CD4-positive, alpha-beta T cell treated with Interleukin-6 at 100 ng/mL for 8 hours (primary cell): ENCODE data around the gene RBKS.

Experiments
- DNase-seq: peaks from one replicate; pipeline ENCODE4 v3.0.0-alpha.2; 2020; ENCODE audit warnings: mixed read lengths, low spot score

Gene RBKS

GRCh38 chr2:27831279-27832050, 58.7 kb downstream of the RBKS start:
- DNase-seq = no peak

DNA sequence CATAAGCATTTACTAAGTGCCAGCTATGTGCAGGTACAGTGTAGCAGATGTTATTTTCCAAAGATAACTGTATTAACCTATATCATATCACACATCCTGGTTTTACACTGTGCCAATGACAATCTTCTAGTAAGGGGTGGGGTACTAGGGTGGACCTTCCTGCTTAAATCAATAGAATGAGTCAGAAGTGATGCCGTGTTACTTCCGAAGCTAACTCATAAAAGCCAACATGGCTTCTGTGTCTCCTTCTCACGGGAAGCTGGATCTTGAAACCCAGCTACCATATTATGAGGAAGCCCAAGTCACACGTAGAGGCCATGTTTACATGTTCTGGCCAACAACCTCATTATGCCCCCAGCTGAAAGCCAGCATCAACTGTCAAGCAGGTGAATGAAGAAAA, 59.5 kb downstream of the RBKS start:
- no peak for DNase-seq

GRCh38 chr2:27829791-27830190, 60.4 kb downstream of the RBKS start:
- DNase-seq = no peak

GRCh38 chr2:27828305-27828704, 61.9 kb downstream of the RBKS start:
- no peak for DNase-seq

DNA sequence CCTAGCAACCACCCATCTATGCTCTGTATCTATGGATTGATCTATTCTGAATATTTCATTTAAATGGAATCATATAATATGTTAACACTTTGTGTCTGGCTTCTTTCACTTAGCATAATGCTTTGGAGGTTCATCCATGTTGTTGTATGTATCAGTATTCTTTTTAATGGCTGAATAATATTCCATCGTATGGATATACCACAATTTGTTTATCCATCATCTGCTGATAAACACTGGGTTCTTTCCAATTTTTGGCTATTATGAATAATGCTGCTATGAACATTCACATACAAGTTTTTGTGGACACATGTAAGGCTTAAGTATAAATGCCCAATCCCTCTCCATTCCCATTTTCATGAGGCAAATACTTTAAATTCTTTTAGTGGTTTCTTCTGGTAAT, 65.8 kb downstream of the RBKS start:
- no peak for DNase-seq

GRCh38 chr2:27823569-27823968, 66.6 kb downstream of the RBKS start:
- DNase-seq = no peak

- DNase-seq = no peak
Measured at GRCh38 chr2:27823135-27823534, 67.1 kb downstream of the RBKS start.

GRCh38 chr2:27822049-27822448, 68.1 kb downstream of the RBKS start:
- DNase-seq = no peak

- no peak for DNase-seq
Measured at GRCh38 chr2:27815860-27816438, 74.2 kb downstream of the RBKS start.

DNA sequence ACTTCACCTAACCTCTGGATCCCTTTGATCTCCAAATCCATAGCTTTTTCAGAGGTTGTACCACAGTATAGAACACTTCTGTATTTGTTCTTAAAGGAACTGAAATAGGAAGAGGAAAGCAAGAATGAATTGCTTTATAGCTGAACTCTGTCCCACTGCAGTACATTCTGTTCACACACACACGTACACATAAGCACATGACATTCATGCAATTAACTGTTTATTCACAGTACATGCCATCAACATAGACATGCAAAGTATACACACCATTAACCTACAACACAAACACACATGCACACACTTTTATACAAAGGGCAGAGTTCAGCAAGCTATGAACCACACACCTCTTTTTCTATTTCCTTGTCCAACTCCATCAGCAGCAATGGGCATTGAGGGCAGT, 75.4 kb downstream of the RBKS start:
- DNase-seq = no peak

- DNase-seq = no peak
Measured at GRCh38 chr2:27811768-27812167, 78.4 kb downstream of the RBKS start.

DNA sequence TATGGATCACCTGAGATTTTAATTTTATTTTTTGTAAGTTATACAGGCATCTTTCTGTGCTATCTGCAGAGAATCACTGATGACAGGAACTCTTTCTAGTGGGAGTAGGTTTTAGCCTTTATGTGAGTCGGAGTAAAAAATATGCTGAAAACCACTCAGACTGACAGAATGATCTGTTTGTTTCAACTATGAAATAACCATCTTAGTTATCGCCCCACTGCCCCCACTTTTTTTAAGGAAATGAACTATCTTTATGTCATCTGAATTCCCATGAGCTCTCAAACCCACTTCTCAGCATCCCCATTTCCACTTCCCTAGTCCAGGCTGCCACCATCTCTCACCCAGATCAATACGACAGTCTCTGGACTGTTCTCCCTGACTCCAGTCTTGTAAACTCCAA, 79.7 kb downstream of the RBKS start:
- DNase-seq = no peak

DNA sequence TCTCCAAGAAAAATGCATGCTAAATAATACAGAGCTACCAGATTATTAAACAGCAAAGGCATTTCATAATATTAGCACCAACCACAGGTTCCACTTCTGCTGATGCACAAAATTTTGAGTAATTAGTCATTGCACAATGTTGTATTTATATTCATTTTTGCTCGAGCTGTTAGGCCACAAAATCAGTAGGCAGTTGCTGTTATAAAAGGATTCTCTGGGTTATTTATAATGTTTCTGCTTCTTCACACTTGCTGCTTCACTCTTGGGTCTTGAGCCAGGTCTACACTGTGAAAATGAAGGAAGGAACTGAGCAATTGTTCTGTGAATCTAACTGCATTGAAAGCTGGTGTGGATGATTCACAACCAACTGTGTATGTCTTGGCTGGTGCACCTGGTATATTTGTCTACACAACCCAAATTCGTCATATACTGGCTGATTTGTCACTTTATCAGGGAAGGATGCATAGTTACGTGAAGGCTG, 80.4 kb downstream of the RBKS start:
- no peak for DNase-seq

DNA sequence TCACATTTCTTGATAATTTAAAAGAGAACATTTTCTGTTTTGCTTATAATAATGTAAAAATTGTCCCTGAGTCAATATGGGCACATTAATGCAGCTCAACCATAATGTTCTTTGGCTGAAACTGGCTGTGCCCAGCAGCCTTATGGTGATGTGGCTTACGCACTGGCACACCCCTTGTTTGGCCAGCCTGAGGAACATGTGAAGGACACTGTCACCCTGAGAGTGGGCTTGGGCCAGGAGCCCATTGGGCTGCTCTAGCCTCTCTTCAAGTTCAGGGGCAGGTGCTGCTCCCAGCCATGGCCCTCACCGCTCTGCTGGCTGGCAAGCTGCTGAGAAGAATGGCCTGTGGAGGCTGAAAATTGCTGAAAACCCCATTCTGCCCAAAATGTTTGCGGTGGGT, 81.2 kb downstream of the RBKS start:
- no peak for DNase-seq

DNA sequence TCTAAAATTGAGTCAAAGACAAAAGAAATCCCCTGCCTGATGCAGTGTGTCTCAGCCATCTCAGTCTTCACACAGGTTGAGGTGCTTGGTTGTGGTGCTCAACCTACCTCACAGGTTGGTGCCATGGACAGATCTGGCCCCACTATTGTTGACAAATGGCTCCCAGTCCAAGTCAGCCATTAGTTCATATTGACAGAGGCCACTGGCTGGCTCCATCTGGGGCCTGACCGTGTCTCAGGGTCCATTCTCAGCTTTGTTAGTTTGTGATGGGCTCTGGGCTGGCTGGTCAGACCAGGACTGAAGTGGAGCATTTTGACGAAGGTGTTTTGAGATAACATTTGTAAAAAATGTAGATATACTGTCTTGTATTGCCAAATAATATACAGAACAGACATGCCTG, 81.8 kb downstream of the RBKS start:
- DNase-seq = no peak

DNA sequence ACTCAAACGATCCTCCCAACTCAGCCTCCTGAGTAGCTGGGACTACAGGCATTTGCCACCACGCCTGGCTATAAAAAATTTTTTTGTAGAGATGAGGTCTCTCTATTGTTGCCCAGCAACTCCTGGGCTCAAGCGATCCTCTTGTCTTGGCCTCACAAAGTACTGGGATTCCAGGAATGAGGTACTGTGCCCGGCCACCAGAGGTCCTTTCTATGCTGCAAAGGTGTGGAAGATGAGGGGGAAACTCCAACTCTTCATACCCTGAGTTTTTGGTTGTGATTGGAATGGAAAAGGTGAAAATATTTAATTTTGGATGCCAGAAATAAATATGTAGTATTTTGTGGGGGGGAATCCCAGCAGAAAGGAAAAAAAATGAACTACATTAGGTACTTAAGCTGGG, 82.7 kb downstream of the RBKS start:
- no peak for DNase-seq

- no peak for DNase-seq
Measured at GRCh38 chr2:27806311-27807059, 83.7 kb downstream of the RBKS start.

- no peak for DNase-seq
Measured at GRCh38 chr2:27805180-27805579, 85.0 kb downstream of the RBKS start.

DNA sequence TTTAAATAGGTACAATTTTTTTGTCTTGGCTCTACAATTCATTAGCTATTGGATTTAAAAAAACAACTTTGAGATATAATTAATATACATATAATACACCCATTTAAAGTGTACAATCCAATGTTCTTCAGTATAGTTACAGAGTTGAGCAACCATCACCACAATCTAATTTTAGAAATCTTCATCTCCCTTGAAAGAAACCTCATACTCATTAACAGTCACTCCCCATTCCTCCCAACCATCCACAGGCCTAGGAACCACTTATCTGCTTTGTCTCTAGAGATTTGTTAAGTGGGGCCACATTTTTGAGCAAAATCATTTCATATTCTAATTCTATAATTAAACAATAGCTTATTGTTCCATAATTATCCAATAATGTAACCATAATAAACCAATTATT, 86.0 kb downstream of the RBKS start:
- no peak for DNase-seq

DNA sequence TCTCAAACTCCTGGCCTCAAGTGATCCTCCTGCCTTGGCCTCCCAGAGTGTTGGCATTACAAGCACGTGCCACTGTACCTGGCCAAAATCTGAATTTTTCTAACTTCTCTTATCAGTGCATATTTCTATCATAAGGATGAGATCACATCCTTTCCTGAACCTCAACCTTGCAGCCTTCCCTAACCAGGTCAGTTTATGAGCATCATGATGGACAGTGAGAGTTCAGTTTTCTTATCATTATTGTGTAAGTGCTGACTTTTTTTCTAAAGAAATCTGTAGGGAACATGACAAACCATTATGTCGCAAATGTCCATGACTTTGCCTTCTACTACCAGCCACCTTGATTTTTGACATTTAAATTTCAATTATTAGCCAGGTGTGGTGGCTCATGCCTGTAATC, 87.1 kb downstream of the RBKS start:
- no peak for DNase-seq

- no peak for DNase-seq
Measured at GRCh38 chr2:27802547-27802946, 87.6 kb downstream of the RBKS start.

- no peak for DNase-seq
Measured at GRCh38 chr2:27800856-27801255, 89.3 kb downstream of the RBKS start.

- DNase-seq = no peak
Measured at GRCh38 chr2:27799646-27800010, 90.6 kb downstream of the RBKS start.
